Fibroblast of the conjunctiva (primary cell): ENCODE data around the gene COQ7.

ENCODE experiments used
- DNase-seq: peaks from one replicate; pipeline ENCODE4 v3.0.0-alpha.2; 2010; ENCODE audit warnings: low read depth

COQ7 gene

DNA sequence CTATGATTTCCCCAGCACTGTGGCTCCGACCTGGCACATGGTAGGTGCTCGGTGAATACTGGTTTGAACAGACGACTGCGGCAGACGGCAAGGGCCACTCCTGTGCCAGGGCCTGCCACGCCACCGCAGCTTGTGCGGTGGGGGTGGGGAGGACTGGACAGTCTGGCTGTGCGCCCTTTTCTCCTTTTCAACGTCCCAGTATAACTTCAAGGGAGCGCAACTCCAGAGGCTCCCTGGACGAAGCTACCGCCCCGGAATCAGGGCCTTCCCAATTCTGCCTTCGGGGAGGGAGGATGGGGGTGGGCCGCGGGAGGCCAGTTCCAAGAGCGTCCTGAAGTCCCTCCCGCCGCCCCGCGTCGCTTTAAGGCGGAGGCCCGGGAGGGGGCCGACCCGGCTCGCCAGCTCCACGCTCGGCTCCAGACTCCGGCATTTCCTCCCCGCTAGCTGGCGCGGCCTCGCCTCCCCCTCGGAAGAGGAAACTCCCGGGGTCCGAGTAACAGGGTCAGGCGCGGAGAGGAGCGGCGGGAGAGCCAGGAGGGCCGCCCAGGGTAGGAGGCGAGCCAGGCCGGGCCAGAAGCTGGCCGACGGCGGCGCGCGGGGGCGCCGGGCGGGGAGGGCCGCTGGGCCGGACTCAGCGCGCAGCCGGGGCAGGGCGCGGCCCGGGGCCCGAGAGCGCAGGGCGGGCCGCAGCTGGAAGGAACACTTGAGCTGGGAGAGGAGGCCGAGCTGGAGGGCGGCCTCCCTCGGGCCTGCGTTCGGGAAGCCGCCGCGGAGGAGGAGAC lies 46.4 kb downstream of the COQ7 start, which contains the start of gene ITPRIPL2:
Gene ITPRIPL2, plus strand, starts transcription at position 388 of the 782 bp plus-strand sequence. CDS start 498 bp downstream, outside the sequence.
- peak; percentile 79 for DNase-seq

DNA sequence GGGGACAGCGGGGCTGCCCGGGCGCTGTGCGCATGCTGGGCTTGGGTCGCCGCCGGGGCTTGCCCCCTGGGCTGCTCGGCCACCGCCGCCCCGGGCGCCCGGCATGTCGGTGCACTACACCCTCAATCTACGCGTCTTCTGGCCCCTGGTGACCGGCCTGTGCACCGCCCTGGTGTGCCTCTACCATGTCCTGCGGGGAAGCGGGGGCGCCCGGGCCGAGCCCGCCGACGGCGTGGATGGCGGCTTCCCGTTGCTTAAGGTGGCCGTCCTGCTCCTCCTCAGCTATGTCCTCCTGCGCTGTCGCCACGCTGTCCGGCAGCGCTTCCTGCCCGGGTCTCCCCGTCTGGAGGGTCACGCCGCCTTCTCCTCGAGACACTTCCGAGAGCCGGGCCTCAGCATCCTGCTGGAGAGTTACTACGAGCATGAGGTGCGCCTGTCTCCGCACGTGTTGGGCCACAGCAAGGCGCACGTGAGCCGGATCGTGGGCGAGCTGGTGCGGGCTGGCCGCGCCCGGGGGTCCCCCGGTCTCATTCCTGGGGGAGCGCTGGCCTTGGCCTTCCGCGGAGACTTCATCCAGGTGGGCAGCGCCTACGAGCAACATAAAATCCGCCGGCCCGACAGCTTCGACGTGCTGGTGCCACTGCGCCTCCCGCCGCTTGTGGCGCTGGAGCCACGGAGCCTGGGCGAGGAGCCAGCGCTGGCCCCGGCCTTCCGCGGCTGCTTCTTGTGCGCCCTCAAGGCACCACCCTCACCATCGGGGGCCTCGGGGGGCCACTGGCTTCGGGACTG lies 47.1 kb downstream of the COQ7 start:
- DNase-seq, result no peak

DNA sequence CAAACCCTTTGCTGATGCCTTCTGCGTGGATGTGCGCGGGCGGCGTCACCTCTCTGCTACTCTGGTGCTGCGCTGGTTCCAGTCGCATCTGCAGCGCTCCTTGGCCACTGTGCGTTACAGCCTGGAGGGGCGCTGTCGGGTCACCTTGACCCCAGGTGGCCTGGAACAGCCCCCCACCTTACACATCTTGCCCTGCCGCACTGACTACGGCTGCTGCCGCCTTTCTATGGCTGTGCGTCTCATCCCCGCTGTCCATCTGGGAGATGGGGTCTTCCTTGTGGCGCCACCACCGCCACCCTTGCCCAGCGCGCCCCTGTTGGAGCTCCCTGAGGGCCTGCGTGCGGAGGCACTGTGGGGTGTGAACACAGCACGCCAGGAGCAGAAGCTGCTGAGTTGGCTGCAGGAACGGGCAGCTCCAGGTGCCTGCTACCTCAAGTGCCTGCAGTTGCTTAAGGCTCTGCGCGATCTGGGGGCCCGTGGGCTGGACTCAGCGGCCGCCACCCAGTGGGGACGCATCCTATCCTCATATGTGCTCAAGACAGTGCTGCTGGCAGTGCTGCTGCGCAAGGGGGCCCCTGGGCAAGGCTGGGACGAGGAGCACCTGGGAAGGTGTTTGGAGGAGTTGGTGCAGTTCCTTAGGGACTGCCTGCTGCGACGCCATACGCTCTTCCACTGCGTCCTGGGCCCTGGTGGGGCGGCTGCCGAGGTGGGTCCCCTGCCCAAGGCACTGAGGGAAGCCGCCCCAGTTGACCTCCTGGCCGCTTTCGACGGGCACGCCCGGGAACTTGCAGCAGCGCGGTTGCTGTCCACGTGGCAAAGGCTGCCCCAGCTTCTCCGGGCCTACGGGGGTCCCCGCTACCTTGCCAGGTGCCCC lies 48.0 kb downstream of the COQ7 start:
- no peak for DNase-seq

DNA sequence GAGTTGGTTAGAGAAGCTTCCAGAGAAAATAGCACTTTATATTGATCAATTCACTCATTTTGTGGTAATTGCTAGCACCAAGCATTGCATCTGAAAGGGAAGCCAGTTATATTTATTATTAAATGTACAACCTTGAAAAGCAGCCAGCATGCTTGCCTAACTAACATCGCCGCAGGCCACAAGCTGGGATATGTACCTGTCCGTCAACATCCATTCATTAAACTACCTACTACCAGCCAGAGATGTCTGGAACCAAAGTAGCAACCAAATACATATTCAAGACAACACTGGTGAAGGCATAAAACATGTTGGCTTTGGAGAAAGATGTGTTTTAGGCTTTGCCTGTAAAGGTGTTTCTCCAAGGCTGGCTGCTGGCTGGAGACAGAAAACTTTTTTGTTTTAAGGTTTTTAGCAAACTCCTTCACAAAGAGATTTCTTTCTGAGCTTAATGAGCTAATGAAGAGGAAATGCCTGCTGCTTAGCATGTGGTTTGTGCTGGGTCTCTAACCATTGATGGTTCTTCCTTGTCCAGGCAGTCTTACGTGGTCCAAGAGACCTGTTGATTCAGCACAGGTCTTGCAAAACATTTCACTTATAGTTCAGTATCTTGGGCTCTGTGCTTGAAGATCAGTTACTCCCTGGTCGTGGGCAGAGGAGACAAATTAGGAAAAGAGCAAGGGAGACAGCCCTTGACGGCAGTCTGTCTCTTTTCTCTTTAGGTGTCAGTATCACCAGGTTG lies 49.5 kb downstream of the COQ7 start:
- DNase-seq, result no peak

DNA sequence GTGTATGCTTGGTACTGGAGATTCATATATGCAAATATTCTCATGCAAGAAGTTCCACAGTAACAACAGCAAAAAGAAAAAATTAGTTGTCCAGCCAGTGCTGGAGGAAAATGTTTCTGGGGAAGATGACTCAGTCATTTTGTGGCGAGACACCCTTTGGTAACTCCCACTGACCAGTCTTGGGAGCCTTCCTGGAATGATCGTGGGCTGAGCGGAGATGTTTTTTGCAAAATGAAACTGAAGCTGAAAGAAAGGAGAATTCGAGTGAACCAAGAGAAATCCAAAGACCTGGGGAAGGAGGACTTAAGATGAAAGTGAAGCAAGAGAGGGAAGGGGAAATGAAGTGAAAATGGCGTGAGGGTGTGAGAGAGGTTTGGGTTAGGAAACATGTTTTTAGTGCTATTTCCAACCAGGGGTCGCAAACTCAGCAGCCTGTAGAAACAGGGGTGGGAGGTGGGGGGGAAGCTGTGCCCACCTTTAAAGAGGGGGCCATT lies 51.6 kb downstream of the COQ7 start:
- peak; percentile 71 for DNase-seq

DNA sequence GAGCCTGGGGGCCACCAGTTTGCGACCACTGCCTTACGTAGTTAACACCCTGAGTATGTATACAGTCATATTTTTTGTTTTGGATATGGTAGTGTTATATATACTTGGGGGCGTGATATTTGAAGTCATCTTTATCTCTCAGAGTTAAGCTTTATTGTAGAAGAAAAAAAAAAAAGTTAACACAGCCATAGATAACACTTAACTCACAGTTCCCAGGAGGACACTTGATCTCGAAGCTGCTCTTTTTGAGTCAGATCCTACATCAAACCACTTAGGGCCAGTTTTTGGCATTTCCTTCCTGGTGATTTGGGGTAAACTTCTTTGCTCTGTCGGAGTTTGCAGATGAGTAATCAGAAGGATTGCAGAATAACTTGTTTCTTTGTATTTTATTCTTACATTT lies 52.1 kb downstream of the COQ7 start:
- DNase-seq, result peak; percentile 50

DNA sequence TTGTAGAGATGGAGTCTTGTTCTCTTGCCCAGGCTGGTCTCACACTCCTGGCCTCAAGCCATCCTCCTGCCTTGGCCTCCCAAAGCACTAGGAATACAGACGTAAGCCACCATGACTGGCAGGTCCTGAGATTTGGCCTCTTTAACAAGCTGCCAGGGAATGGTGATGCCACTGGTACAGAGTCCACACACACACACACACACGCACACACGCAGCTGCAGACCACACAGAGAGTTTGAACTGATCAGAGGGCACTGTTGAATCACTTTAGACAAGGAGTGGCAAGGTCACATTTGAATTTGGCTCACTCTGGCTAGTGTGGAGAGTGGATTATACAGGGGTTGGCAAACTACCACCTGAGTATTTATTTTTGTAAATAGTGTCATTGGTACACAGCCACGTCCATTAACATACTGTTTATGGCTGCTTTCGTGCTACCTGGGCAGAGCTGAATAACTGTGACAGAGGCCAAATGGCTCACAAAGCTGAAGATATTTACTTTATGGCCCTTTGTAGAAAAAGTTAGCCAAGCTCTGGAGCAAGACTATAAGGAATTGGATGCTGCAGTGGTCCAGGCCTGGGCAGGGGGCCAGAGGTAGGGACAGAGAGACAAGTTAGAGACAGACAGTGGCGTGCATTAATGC lies 56.2 kb downstream of the COQ7 start:
- DNase-seq, result no peak

DNA sequence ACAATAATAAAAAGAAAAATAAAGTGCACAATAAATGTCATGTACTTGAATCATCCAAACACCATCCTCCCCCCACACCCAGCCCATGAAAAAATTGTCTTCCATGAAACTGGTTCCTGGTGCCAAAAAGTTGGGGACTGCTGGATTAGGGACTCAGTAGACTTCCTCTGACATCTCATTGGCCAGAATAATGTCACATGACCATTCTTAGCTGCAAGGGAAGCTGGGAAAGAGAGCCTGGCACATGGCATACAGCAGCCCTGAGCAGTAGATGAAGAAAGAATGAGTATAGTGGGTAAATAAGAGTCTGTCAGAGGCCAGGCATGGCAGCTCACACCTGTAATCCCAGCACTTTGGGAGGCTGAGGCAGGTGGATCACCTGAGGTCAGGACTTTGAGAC lies 58.9 kb downstream of the COQ7 start:
- DNase-seq, result no peak

DNA sequence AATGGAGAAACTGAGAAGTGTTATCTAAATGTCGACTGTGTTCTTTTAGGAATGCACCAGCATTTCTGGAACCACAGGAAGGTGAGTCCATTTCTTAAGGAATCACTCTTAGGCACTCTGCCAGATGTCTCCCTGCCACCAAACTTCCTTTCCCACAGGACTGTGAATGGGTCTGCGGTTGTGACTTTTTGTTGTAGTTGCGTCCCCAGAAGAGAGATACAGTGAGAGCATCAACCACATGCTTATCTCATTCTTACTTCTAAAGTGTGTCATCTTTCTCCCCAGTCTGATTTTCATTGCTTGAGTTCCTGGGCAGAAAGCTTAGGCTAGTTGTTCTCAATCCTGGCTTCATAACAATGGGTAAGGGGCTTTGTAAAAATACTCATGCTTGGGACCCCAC lies 59.8 kb downstream of the COQ7 start:
- DNase-seq, result no peak

DNA sequence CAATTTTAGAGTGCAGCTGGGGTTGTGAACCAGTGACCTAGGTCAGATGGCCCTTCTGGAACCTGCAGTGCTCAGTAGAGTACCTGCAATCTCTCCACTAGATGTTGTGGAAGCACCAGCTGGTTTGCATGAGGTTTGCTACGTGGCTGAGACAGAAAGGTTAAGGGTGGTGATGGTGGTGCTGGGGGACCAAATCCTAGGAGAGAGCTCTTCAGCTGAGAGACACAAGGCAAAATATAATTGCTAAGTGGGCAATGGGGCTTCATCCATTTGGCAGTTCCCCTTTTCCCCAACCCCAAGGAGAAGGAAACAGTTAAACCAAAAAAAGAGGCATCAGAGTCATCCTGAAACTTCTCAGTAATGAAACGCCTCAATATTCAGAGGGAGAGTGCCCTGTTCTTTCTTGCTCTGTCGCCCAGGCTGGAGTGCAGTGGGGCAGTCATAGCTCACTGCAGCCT lies 60.3 kb downstream of the COQ7 start:
- no peak for DNase-seq

DNA sequence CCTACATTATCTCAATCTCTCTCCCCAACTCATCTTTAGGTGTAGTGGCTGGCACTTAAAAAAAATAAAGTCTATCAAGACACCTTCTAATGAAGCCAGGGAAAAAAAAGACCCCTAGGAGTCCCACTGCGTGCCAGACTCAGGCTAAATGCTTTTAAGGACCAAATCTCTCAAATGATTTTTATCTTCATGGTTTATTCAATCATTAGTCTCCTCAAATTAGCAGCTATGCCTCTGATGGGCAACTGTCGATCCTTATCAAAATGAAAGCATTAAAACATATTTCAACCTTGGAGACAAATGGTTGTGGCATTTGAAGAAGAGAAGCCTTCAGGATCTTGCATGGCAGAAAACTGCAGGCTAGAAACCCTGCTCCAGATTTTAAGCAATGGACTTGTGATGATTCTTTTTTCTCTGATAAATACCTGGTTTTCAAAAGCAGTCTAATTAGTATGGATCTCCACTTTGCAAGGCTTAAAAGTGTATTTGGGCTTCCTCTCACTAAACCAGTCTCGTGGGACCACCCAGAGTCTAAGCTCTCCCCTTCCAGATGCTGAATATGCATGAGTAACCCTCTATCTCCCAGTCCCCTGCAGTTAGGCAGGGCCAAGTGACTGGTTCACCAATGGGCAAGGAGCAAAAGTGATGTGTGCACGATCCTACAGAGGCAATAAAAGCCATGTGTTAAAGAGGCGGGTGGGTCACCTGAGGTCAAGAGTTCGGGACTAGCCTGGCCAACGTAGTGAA lies 61.2 kb downstream of the COQ7 start:
- no peak for DNase-seq
